Stimulated activated CD4-positive, alpha-beta T cell treated with anti-CD3 and anti-CD28 coated beads, Interleukin-12 subunit alpha, Interleukin-12 subunit beta, amount 100 ng/mL, for 4 hours (primary cell): ENCODE results near the gene SYCP2L.

ENCODE experiments used
- DNase-seq: peaks from one replicate; pipeline ENCODE4 v3.0.0-alpha.2; 2020

SYCP2L gene

DNA sequence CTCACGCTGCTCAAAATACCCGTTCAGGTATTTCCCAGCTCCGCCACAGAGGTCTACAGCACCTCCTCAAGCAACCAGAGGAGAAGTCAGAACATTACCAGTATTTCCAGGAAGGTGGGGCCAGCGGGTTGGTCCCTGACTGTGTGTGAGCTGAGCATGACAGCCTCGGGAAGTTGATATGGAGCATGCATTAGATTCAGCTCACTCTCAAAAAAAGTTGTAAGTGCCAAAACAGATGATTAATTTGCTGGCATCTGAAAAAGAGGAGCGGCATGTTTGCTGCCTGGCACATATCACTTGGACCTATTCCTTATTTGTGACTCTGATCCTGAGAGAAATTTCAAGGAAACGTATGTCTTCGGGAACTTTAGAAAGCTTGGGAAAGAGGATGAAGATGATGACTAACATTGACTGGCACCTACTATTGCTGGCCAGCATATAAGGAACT lies 125.0 kb downstream of the SYCP2L start:
- DNase-seq = no peak

DNA sequence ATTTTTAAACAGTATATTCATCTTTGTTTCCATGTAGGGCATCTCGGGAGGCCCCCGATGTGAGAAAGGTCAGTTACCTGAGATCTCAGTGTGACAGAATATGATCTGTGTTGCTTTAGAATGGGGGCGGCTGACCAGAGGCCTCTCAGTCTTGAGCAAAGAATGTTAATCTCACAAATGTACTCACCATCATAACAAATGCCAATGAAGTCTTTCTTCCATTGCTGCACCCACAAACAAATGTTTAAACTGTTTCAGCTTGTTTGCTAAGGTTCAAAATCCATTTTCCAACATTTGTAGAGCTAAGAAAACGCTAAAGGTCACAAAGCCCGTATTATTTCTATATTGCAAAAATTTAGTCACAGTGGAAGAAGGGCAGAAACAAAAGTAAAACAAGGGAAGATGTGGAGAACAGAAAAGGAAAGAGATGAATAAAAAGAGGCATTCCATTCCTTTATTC lies 125.5 kb downstream of the SYCP2L start:
- no peak for DNase-seq

DNA sequence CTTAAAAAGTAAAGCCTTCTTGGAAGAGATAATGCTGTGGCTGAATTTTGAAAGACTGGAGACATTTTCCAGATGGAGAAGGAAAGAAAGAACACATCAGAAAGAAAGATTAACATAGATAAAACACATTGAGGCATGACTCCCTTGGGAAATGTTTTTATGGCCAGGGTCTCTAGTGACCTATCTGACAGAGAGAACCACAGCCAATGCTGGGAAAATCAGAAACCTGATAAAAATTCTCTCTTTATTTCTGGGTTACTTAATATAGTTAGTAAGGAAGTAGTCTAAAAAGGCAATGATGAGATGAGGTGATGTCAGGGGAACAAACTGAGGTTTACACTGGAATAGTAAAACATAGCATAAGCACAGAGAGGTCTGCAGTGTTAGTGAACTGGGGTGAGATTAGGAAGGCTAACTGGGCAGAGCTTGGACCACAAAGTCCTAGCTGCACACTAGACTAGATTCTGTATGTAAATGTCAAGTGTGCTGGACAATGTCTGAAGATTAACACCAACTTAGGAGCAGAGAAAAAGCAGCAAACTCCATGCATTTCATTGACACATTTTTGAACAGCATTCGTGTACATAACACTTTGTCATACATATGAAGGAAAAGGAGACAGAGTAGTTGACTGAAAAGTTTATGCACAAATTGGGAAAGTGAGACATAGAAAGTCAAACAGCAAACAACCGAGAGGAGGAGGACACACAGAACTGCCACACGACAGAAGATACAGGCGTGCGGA lies 126.3 kb downstream of the SYCP2L start:
- no peak for DNase-seq

DNA sequence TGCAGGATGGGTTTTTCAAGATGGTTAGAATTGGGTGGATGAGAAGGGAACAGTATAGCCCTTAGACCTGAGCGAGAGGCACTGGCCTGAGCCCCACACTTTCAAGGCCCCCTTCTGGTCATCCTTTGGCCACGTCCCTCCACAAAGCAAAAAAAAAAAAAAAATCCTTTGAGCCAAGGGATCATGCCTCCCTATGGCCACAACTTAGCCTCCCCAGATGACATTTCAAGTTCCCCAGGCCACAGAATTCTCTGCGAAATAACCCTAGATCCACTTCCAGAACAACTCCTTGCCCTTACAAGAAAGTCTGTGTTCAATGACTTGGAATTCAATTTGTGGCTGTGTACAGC lies 126.8 kb downstream of the SYCP2L start:
- no peak for DNase-seq

DNA sequence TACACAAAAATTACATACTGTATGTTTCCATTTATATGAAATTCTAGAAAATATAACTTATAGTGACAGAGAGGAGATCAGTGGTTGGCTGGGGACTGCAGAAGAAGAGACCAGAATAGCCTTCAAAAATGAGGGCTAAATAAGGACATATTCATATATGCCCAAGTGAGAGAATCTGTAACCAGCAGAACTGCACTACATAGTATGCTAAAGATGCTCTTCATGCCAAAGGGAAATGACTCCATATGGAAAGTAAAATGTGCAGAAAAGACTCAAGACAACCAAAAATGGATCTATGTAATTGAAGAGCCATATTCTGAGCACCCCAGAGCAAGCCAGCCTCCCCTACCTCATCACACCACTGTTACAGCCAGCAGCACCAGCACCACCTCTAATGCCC lies 128.2 kb downstream of the SYCP2L start:
- no peak for DNase-seq

DNA sequence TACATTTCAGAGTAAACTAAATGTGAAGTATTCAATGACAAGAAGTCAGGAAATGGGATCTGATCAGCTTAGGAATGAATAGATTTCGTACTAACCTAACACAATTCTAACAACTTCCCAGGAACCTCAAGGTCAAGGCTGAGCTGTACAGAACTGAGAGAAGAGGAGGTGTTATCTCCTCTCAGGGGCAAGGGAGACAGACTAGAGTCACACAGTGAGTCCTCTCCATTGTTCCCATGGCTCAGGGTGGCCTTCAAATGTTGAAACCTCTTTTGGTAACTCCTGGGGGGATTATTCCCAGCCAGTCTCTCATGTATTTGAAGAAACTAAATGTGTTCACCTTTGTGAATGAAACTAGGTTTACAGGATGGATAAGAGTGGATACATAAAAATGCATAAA lies 129.6 kb downstream of the SYCP2L start:
- DNase-seq = no peak

DNA sequence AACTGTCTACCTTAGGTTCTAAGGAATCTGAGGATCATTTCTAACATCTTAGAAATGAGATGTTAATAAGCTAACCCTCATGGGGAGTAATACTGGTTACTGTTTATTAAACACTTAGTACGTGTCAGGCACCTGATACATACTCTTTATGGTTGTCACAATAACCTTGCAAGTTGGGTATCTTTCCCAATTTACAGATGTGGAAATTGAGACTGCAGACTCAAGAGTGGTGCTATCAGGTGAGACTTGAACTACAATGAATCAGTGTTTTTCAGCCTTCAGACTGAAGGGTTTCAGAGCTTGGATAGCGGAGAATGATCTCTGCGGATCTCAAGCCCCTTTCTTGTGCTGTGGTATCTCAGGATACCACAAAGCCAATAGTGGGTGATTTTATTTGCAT lies 130.2 kb downstream of the SYCP2L start:
- no peak for DNase-seq

DNA sequence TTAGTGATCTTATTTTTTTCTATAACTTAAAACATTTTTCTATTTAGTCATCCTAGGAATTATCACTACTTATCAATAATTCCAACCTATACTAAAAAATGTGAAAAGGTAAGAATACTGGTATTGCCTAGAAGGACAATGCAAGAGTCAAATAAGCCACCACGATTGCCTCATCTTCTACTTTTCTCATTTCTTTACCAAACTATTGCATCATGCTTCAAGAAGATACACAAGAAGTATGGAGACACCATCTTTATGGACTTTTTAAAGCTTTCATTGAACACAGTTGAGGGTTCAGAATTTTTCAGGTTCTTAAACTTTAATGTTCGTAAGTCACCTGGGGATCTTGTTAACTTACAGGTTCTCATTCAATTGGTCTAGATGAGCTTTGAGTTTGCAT lies 131.4 kb downstream of the SYCP2L start:
- DNase-seq = no peak

DNA sequence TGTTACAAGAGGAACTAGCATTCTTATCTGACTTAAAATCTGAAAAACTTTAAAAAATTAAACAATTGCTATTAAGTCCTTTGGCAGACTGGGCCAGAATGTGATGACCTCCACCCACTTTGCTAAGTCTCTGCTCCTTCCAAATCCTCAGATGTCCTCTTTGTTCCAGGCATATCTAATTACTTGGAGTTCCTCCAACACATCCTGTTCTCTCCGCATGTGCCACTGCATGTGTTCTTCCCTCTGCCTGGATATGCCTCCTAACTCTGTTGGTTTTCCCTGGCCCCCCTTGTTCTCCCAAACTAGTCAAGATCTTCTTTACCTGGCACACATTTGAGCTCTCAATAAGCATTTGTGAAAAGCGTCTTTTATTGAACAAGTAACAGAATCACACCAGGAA lies 134.2 kb downstream of the SYCP2L start:
- DNase-seq = no peak

DNA sequence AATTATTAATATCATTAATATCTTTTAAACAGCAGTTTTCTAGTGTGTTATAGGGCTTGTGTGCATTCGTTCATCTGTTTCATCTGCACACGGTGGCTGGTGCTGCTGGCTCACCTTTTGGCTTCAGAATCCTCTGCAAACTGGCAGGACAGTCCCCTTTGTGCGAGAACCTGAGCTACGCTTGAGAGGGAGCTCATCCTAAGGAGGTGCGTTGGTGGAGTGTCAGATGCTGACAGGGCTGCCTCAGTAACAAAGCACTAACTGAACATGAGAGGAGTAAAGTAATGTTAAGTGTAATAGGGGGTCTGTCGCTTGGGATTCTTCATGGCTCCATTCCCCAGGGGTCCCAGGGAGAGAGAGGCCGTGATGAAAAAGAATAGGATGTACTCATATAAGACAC lies 134.9 kb downstream of the SYCP2L start:
- no peak for DNase-seq

DNA sequence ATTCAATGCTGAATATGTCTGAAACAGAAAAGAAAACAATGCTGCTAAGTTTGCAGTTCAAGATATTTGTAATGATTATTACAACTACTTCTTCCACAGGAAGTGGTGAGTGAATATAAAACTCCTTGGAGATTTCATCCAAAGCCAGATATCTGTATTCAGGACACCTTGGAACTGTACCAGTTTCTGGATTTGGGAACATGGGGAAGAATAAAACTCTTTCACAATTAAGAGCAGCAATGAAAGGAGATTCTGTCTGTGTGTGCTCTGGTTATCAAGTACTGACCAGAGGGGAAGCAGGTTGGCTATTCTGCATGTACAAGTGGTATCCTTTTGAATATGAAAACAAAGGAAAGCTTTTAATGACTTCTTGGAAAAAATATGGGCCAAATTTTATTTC lies 136.2 kb downstream of the SYCP2L start:
- no peak for DNase-seq
